Upper lobe of left lung (tissue), 6 donors: Measurements from ENCODE around the gene WDR83. TPM values are rescaled to one million over a fixed set of nuclear protein-coding genes. Genes with fewer than 3 reads are reported as not detected.

ENCODE experiments used
- ATAC-seq, 2 donors: fragments of 200-7000 bp; cut with Tn5 transposase; one replicate each; pipeline ENCODE4 v1.9.1; 2022; ENCODE audit warnings: mild to moderate bottlenecking in 2 of 2, moderate library complexity in 2 of 2; ENCODE audit not compliant: low FRiP score in 2 of 2
- DNase-seq, 2 donors: peaks; one replicate each; pipeline ENCODE4 v3.0.0-alpha.2; 2019 to 2020
- H3K27ac ChIP-seq, 4 donors: fragments of 200-600 bp; sonication (generic); one replicate each; pipeline ENCODE4 v1.5.1; 2016 to 2019
- H3K27me3 ChIP-seq, 4 donors: fragments of 200-600 bp; sonication (generic); one replicate each; pipeline ENCODE4 v1.5.1; 2017 to 2019
- H3K36me3 ChIP-seq, 4 donors: fragments of 200-600 bp; sonication (generic); one replicate each; pipeline ENCODE4 v1.5.1; 2016 to 2019
- H3K4me1 ChIP-seq, 4 donors: fragments of 200-600 bp; sonication (generic); one replicate each; pipeline ENCODE4 v1.5.1; 2018 to 2019
- H3K4me3 ChIP-seq, 4 donors: fragments of 200-600 bp; sonication (generic); one replicate each; pipeline ENCODE4 v1.5.1; 2017 to 2019; ENCODE audit warnings: mild to moderate bottlenecking in 2 of 4, moderate library complexity in 1 of 4
- H3K9me3 ChIP-seq, 4 donors: fragments of 200-600 bp; sonication (generic); one replicate each; pipeline ENCODE4 v1.5.1; 2018 to 2019
- EP300 ChIP-seq, 4 donors: sonication (generic); formaldehyde crosslinking; IDR thresholded peaks; one replicate each; pipeline ENCODE4 v1.5.1; 2017; ENCODE audit warnings: antibody characterized with exemption in 4 of 4, control low read depth in 2 of 4
- POLR2A ChIP-seq, 4 donors: fragments of 450-650 bp; IDR thresholded peaks; one replicate each; pipeline ENCODE4 v1.5.1; 2016 to 2017; ENCODE audit warnings: antibody characterized with exemption in 4 of 4, mild to moderate bottlenecking in 2 of 4
- POLR2AphosphoS5 ChIP-seq, 2 donors: sonication (generic); formaldehyde crosslinking; IDR thresholded peaks; one replicate each; pipeline ENCODE4 v1.5.1; 2017; ENCODE audit warnings: antibody characterized with exemption in 2 of 2
- WGBS, 2 donors: methylation state at CpG; one replicate each; pipeline ENCODE4 v1.1.5; 2017 to 2018; 5-methylcytosine and 5-hydroxymethylcytosine counted together
- total RNA-seq, 6 donors: library from RNA; depleted of rRNA in 4 of 6; stranded (reverse); fragments of >200 nt in 4 of 6; gene quantifications; one replicate each; pipeline versions ENCODE4 v1.1.0 to v1.2.1, GENCODE V29; 2016 to 2021
- TF ChIP-seq, protein P1 (sequence below), 6 experiments: fragments of 450-650 bp in 4 of 6; fragments of 200-600 bp in 2 of 6; sonication (generic) in 2 of 6; IDR thresholded peaks; one replicate each; pipeline ENCODE4 v1.5.1; 2016 to 2019; ENCODE audit warnings: antibody characterized with exemption in 6 of 6
- donor health status: DM: no; HTN: no; CAD: no; lungs with moderate emphysema.
- donor health status: DM: no; HTN: yes; CAD: no; lungs with severe emphysema.

WDR83 gene
- total RNA-seq, 6 donors from 2014 or later = 6.1 to 12.9 (median 8.4) TPM

DNA sequence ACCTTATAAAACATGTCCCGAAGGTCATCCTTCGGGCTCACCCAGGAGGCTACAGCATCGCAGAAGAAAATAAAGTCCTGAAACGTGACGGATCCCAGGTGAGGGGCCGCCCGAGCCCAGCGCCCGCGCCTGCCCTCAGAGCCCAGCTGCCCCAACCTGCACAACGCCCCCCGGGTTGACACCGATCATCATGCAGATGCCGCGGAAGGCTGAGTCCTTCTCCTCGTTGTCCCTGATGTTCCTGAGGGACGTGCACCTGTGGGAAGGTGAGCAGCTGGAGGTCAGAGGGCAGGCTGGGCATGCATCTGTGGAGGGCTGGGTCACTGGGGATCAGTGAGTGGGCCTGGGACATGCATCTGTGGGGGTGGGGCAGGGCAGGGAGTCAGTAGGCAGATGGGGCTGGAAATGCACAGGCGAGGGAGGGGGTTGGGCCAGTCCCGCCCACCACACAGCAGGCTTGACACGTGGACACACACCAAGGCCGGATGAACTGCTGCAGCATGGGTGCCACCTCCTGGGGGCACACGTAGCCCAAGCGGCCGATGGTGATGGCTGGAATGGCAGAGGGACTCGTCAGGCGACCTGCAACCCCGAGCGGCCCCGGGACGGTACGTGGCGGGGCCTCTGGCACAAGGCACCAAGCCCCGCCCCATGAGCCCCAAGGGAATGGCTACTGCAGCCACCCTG lies 35.1 kb downstream of the WDR83 start:
- no peak overlapping the region for H3K4me3 ChIP-seq
- H3K27ac ChIP-seq = no peak overlapping the region
- 93 to 97% methylated on average over 8 to 20 of the region's 33 CpGs for WGBS, 2 donors
- no peaks in the 10 kb centered on the region for H3K9me3 ChIP-seq
- no peaks in the 10 kb centered on the region for H3K27me3 ChIP-seq
- H3K36me3 ChIP-seq = peaks cover 38 to 84% (median 64%) of the 10 kb centered on the region in 4 donors
- DNase-seq = no peak
- no peak for ATAC-seq
- peaks cover 0 to 9% (median 5%) of the 10 kb centered on the region in 4 donors for H3K4me1 ChIP-seq
- TF ChIP-seq, protein P1, sequence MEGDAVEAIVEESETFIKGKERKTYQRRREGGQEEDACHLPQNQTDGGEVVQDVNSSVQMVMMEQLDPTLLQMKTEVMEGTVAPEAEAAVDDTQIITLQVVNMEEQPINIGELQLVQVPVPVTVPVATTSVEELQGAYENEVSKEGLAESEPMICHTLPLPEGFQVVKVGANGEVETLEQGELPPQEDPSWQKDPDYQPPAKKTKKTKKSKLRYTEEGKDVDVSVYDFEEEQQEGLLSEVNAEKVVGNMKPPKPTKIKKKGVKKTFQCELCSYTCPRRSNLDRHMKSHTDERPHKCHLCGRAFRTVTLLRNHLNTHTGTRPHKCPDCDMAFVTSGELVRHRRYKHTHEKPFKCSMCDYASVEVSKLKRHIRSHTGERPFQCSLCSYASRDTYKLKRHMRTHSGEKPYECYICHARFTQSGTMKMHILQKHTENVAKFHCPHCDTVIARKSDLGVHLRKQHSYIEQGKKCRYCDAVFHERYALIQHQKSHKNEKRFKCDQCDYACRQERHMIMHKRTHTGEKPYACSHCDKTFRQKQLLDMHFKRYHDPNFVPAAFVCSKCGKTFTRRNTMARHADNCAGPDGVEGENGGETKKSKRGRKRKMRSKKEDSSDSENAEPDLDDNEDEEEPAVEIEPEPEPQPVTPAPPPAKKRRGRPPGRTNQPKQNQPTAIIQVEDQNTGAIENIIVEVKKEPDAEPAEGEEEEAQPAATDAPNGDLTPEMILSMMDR (IDR thresholded peaks at IDR 0.05) = no peak
- TF ChIP-seq POLR2A (IDR thresholded peaks at IDR 0.05) (no peak), POLR2AphosphoS5 (IDR thresholded peaks at IDR 0.05) (no peak), EP300 (IDR thresholded peaks at IDR 0.05) (no peak)

DNA sequence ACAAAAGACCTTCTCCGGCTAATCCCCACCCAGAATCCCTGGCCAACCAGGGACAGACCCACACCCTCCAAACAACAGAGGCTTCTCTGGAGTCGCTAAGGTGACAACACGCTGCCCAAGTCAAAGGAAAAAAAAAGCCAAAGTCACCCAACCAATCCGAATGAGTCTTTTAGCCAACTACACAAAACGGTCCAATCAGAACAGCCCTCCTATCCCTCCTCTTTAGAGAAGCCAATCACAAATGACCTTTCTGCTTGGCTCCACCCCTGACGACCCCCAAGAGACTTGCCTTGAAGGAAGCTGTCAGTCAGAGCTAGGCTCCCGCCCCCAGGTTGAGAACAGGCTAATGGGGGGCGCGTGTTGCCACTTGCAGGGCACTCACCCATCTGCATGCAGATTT lies 36.4 kb downstream of the WDR83 start:
- Histone ChIP-seq H3K27ac (no peak overlapping the region), H3K9me3 (no peaks in the 10 kb centered on the region), H3K27me3 (no peaks in the 10 kb centered on the region), H3K4me1 (no peaks in the 10 kb centered on the region), H3K4me3 (no peak overlapping the region), H3K36me3 (peaks cover 38 to 97% (median 72%) of the 10 kb centered on the region in 4 donors)
- TF ChIP-seq EP300 (IDR thresholded peaks at IDR 0.05) (no peak), POLR2AphosphoS5 (IDR thresholded peaks at IDR 0.05) (no peak), POLR2A (IDR thresholded peaks at IDR 0.05) (no peak)
- TF ChIP-seq, protein P1 (IDR thresholded peaks at IDR 0.05) = no peak
- WGBS, 2 donors = 79 to 87% methylated on average over 7 to 9 of the region's 9 CpGs
- DNase-seq (no peak), ATAC-seq (no peak)

DNA sequence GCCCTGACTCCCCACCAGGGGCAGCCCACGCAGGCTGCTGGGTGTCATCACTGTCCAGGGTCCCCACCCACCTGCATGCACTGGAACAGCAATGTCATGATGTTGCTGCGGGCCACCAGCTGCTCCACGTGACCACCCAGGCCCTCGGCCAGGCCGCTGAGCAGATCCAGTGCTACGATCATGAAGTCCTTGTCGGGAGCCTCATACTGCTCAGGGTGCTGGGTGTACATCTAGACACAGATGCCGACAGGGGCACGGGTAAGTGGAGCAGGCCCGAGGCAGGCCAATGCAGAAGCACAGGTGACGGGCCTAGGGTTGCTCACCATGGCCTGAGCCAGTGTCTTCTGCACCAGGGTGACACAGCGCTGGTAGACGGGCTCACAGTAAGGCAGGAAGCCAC lies 38.6 kb downstream of the WDR83 start:
- Histone ChIP-seq H3K4me3 (no peak overlapping the region), H3K27me3 (no peaks in the 10 kb centered on the region), H3K9me3 (no peaks in the 10 kb centered on the region), H3K36me3 (peaks cover 51 to 100% (median 86%) of the 10 kb centered on the region in 4 donors), H3K4me1 (no peaks in the 10 kb centered on the region), H3K27ac (no peak overlapping the region)
- WGBS, 2 donors = 94 to 100% methylated on average over 5 to 13 of the region's 13 CpGs
- TF ChIP-seq POLR2A (IDR thresholded peaks at IDR 0.05) (no peak), POLR2AphosphoS5 (IDR thresholded peaks at IDR 0.05) (no peak), EP300 (IDR thresholded peaks at IDR 0.05) (no peak)
- TF ChIP-seq, protein P1 (IDR thresholded peaks at IDR 0.05) = no peak
- ATAC-seq = no peak
- no peak for DNase-seq

DNA sequence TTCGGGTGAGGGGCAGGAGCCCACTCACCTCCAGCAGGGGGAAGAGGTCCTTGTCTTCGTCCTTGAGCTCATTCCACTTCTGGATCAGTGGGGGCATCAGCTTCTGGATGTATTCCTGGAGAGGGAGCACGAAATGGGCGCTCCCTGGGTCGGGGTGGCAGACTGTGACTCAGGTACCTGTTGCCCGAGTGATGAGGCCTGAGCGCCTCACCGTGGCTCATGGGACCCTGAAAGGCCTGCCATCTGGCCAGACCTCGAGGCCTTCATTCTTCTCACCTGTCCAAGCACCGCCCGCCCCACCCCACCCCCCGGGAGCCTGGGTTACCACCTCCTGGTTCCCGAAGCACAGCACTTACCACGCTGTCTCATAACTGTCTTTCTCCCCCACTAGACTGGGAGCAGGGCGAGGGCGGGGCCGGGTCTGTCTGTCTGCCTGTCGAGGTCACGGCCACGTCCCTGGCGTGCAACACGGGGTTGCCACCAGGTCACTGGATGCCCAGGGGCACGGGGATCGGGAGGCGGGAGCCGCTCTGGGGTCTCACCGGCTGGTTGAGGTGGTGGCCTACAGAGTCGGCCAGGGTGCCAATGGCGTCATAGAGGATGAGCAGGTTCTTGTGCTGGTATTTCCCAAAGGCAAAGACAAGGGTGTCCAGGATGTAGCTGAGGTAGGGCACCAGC lies 39.2 kb downstream of the WDR83 start:
- H3K36me3 ChIP-seq = peaks cover 55 to 100% (median 86%) of the 10 kb centered on the region in 4 donors
- TF ChIP-seq EP300 (IDR thresholded peaks at IDR 0.05) (no peak), POLR2AphosphoS5 (IDR thresholded peaks at IDR 0.05) (no peak), POLR2A (IDR thresholded peaks at IDR 0.05) (no peak)
- TF ChIP-seq, protein P1 (IDR thresholded peaks at IDR 0.05) = no peak
- 95 to 96% methylated on average over 13 to 24 of the region's 29 CpGs for WGBS, 2 donors

More for the DNA sequence above, 39.2 kb downstream of the WDR83 start:
- H3K27me3 ChIP-seq = no peaks in the 10 kb centered on the region
- no peak for DNase-seq
- no peak overlapping the region for H3K27ac ChIP-seq
- no peaks in the 10 kb centered on the region for H3K4me1 ChIP-seq
- no peaks in the 10 kb centered on the region for H3K9me3 ChIP-seq
- ATAC-seq = no peak
- H3K4me3 ChIP-seq = no peak overlapping the region
